HFFc6 (cell line): ENCODE measurements around the gene NUS1. TPM values are rescaled to one million over a fixed set of nuclear protein-coding genes. Genes with fewer than 3 reads are reported as not detected.
"Not testable (repeated sequence)": the region's sequence is repeated elsewhere in the genome, so short reads cannot be mapped to it uniquely, and the experiment has no call there.

Source experiments
- DNase-seq: peaks from one replicate; pipeline ENCODE4 v3.0.0-alpha.2; 2018
- H3K27ac Mint-ChIP-seq: 2 replicates; pipeline ENCODE4 v1.8.0; 2020; ENCODE audit warnings: mild to moderate bottlenecking, mixed read lengths
- H3K27me3 Mint-ChIP-seq: 2 replicates; pipeline ENCODE4 v1.8.0; 2021; ENCODE audit warnings: mild to moderate bottlenecking, moderate library complexity, mixed read lengths; ENCODE audit not compliant: insufficient read depth
- H3K36me3 Mint-ChIP-seq: 2 replicates; pipeline ENCODE4 v1.8.0; 2021; ENCODE audit warnings: low read depth, mixed read lengths
- H3K4me1 Mint-ChIP-seq: 2 replicates; pipeline ENCODE4 v1.8.0; 2020; ENCODE audit warnings: low read depth, mixed read lengths
- H3K4me3 Mint-ChIP-seq: 2 replicates; pipeline ENCODE4 v1.8.0; 2020; ENCODE audit warnings: mild to moderate bottlenecking, moderate library complexity, mixed read lengths
- H3K9me3 Mint-ChIP-seq: 2 replicates; pipeline ENCODE4 v1.8.0; 2020; ENCODE audit warnings: mild to moderate bottlenecking, mixed read lengths
- CTCF ChIP-seq: fragments of 200-600 bp; sonication (generic); IDR thresholded peaks from 2 replicates; pipeline ENCODE4 v1.5.0; 2021; ENCODE audit warnings: antibody characterized with exemption, mild to moderate bottlenecking
- total RNA-seq, 6 experiments: library from RNA; stranded (reverse); fragmentation: NEBNext Ultra II Directional; extraction: Animal tissue kit (Norgen Biotek cat#: 25700); gene quantifications; 2 replicates in 1 of 6; 3 replicates in 5 of 6; pipeline ENCODE4 v1.2.3, GENCODE V29; 2021

Gene NUS1
- total RNA-seq, 6 experiments from 2014 or later: 44.4 to 55.2 (median 48.7) TPM

DNA sequence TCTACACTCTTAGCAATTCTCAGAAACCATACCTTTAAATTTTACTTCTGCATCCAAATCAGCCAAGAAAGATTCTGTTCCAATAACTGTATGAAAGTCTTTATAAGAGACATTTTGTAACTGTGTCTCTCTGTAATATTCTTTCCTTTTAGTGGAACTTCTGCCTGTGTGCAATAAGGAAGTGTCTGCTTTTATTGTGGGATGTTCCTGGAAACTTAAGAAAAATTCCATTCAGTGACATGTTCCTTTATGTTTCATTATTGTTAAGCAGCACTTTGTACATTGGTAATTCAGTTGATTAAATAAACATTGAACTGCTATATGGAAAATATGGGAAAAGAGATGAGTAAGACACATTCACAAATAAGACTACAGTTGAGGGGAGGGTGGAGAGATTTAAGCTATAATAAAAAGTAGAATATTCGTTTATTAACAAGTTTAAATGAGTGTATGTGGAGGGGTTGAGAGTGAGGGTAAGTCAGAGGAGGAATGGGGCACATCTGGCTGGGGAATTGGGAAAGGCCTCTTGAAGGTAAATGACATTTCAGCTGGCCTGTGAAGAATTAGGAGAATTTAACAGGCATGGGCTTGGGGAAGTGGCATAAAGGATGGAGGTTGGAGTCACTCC is 11.9 kb downstream of the NUS1 start:
- TF ChIP-seq CTCF: no peak
- Mint-ChIP-seq H3K27ac (no peak overlapping the region), H3K4me3 (no peak overlapping the region), H3K4me1 (peaks cover 39% of the 10 kb centered on the region), H3K36me3 (peaks cover 10% of the 10 kb centered on the region), H3K27me3 (no peaks in the 10 kb centered on the region; the same call in 1 of the 2 replicates), H3K9me3 (no peaks in the 10 kb centered on the region)
- no peak for DNase-seq

DNA sequence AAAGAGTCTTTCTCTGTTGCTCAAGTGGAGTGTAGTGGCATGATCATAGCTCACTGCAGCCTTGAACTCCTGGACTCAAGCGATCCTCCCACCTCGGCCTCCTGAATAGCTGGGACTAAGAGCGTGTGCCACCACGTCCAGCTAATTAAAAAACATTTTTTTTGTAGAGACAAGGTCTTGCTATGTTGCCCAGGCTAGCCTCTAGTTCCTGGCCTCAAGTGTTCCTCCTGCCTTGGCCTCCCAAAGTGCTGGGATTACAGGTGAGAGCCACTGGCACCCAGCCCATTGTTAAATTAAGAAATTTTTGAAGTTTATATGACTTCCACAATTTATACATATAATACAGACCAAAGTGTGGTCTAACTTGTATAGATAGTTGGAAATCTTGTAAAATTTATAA is 14.3 kb downstream of the NUS1 start:
- not testable (repeated sequence) for H3K27ac Mint-ChIP-seq, H3K4me3 Mint-ChIP-seq, H3K27me3 Mint-ChIP-seq, DNase-seq, H3K9me3 Mint-ChIP-seq
- H3K4me1 Mint-ChIP-seq: peaks cover 14% of the 10 kb centered on the region
- H3K36me3 Mint-ChIP-seq: peaks cover 15% of the 10 kb centered on the region

GRCh38 chr6:117706504-117706903 is 31.2 kb downstream of the NUS1 start:
- DNase-seq: no peak
- Mint-ChIP-seq H3K27me3 (no peaks in the 10 kb centered on the region), H3K27ac (no peak overlapping the region), H3K9me3 (no peaks in the 10 kb centered on the region), H3K4me3 (no peak overlapping the region), H3K4me1 (no peaks in the 10 kb centered on the region), H3K36me3 (peaks cover 13% of the 10 kb centered on the region; the same call in 1 of the 2 replicates)
- no peak for TF ChIP-seq CTCF

GRCh38 chr6:117706936-117707509 is 31.8 kb downstream of the NUS1 start:
- H3K27ac Mint-ChIP-seq, DNase-seq, H3K4me1 Mint-ChIP-seq, H3K4me3 Mint-ChIP-seq, H3K27me3 Mint-ChIP-seq, H3K9me3 Mint-ChIP-seq: not testable (repeated sequence)
- peaks cover 11% of the 10 kb centered on the region; the same call in 1 of the 2 replicates for H3K36me3 Mint-ChIP-seq

- H3K4me3 Mint-ChIP-seq: no peak overlapping the region
- H3K27ac Mint-ChIP-seq: no peak overlapping the region
- DNase-seq: no peak
- no peaks in the 10 kb centered on the region for H3K27me3 Mint-ChIP-seq
- TF ChIP-seq CTCF: peak; percentile 44
- peaks cover 6% of the 10 kb centered on the region; the same call in 1 of the 2 replicates for H3K36me3 Mint-ChIP-seq
- no peaks in the 10 kb centered on the region for H3K4me1 Mint-ChIP-seq
- H3K9me3 Mint-ChIP-seq: no peaks in the 10 kb centered on the region
Observed at GRCh38 chr6:117711369-117711768, 36.1 kb downstream of the NUS1 start.

DNA sequence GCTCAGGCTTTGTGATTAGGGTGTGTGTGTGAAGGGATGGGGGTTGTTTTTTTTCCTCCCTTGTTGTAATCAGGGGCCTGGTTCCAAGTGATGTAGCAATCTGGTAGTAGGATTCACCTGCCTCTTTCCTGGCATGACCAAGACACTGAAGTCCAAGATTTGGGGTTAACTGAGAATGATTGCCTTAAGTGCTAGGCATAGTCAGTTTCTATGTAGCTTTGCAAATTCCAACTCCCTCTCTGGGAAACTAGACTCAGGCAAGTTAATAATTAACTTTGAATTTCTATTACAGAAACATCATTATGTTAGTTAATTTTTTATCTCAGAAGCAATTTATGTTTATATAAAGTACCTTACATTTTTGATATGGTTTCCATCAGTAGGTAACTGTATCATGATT is 43.6 kb downstream of the NUS1 start:
- Mint-ChIP-seq H3K27me3 (no peaks in the 10 kb centered on the region), H3K27ac (no peak overlapping the region), H3K9me3 (peaks cover 11% of the 10 kb centered on the region; the same call in 1 of the 2 replicates), H3K36me3 (peaks cover 12% of the 10 kb centered on the region; the same call in 1 of the 2 replicates), H3K4me3 (no peak overlapping the region), H3K4me1 (no peaks in the 10 kb centered on the region)
- no peak for DNase-seq
- no peak for TF ChIP-seq CTCF

DNA sequence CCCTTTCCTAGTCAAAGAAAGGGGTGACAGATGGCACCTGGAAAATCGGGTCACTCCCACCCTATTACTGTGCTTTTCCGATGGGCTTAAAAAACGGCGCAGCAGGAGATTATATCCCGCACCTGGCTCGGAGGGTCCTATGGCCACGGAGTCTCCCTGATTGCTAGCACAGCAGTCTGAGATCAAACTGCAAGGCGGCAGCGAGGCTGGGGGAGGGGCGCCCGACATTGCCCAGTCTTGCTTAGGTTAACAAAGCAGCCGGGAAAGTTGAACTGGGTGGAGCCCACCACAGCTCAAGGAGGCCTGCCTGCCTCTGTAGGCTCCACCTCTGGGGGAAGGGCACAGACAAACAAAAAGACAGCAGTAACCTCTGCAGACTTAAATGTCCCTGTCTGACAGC is 46.3 kb downstream of the NUS1 start:
- H3K9me3 Mint-ChIP-seq: peaks cover 11% of the 10 kb centered on the region; the same call in 1 of the 2 replicates
- H3K27ac Mint-ChIP-seq, H3K27me3 Mint-ChIP-seq, H3K4me3 Mint-ChIP-seq, H3K4me1 Mint-ChIP-seq, DNase-seq: not testable (repeated sequence)
- peaks cover 12% of the 10 kb centered on the region; the same call in 1 of the 2 replicates for H3K36me3 Mint-ChIP-seq
